NCI-H524 (cell line): ENCODE measurements around the gene EARS2.
"Not testable (repeated sequence)": the region's sequence is repeated elsewhere in the genome, so short reads cannot be mapped to it uniquely, and the experiment has no call there.

Experiments used
- DNase-seq, 2 experiments: peaks; one replicate each; lab custom pipeline; 2025; lab: John Stamatoyannopoulos, UW

Gene EARS2

GRCh38 chr16:23556881-23557778 lies at the start of gene EARS2, which contains the start of gene UBFD1:
EARS2 (minus strand) TSS chr16:23557350; CDS start chr16:23557343, 7 bp downstream.
UBFD1 (plus strand) TSS chr16:23557727; CDS start chr16:23557743, 16 bp downstream.
- DNase-seq = peak; percentile 99

GRCh38 chr16:23597003-23597756 lies 40.0 kb upstream of the EARS2 start:
- DNase-seq = peak; percentile 6 to 51

DNA sequence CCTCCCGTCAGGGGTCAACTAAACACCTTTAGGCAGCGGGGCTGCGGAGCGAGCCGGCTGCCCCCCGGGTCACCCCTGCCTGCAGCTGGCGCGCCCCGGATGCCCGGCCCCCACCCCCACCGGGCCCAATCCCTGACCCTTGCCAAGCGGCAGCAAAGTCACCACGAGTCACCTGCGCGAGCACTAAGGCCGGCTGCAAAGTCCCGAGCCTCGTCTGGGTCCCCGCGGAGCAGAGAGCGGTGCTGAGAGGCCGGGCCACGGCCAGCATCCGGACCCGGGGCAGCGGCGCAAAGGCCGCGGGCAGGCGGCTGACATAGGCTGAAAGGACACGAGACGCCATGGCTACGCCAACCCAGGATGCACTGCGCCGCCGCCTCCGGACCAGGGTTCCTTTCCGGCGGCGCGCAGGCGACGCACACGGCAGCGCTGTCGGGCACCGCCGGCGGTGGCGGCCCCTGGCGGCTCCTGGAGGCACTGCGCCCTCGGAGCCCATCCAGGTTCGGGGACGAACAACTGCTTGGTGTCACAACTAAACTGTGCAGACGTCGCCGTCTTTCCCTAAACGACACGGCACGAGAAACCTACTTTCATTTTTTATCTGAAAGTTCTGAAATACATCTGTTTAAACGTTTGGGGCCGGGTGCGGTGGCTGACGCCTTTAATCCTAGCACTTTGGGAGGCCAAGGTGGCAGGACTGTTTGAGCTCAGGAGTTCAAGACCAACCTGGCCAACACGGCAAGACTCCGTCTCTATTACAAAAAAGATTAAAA lies 39.0 kb upstream of the EARS2 start, which contains the start of gene NDUFAB1:
Gene NDUFAB1 (minus strand): TSS at position 366 of the 770 bp plus-strand sequence. CDS start 26 bp downstream, at position 340.
- DNase-seq = peak; percentile 74 to 89

- no peak for DNase-seq
These were observed 38.2 kb upstream of the EARS2 start for GRCh38 chr16:23595246-23595950.

GRCh38 chr16:23594186-23594585 lies 37.0 kb upstream of the EARS2 start:
- no peak for DNase-seq

GRCh38 chr16:23590181-23590580 lies 33.0 kb upstream of the EARS2 start:
- DNase-seq = no peak

- no peak for DNase-seq
These were observed 30.6 kb upstream of the EARS2 start for GRCh38 chr16:23587726-23588125.

DNA sequence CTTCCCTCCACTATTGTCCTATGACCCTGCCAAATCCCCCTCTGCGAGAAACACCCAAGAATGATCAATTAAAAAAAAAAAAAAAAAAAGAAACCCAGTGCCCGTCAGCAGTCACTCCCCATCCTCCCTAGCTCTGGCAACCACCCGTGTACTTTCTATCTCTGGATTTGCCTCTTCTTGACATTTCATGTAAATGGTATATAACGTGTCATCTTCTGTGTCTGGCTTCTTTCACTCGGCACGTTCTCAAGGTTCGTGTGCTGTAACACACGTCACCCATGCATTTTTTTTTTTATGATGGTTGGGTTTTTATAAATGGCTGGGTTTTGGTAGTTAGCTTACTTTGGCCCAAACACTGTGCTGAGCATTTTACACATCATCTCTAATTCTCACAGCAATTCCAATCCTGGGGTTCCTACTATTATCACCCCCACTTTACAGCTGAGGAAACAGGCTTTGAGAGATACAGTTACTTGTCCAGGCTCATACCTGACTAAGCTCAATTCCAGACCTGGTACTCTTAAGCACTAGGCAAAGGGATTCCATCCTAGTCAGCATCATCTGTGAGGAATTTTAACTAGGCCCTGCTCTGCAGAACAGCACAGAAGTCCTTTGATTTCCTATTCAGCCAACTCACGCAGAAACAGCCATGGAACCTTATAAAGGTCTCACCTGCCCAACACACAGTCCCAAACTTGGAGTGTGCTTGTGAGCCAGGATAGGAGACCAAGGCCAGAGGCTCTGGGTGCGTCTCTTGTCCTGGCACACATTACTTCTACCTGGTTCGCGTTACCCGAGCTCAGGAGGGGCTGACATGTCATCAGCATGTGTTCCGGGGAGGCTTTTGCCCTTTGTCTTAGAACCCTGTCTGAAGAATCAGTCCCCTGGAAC lies 27.3 kb upstream of the EARS2 start:
- no peak for DNase-seq

DNA sequence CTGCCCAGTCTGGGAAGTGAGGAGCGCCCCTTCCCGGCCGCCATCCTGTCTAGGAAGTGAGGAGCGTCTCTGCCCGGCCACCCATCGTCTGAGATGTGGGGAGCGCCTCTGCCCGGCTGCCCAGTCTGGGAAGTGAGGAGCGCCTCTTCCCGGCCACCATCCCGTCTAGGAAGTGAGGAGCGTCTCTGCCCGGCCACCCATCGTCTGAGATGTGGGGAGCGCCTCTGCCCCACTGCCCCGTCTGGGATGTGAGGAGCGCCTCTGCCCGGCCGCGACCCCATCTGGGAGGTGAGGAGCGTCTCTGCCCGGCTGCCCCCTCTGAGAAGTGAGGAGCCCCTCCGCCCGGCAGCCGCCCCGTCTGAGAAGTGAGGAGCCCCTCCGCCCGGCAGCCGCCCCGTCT lies 26.1 kb upstream of the EARS2 start:
- not testable (repeated sequence) for DNase-seq

DNA sequence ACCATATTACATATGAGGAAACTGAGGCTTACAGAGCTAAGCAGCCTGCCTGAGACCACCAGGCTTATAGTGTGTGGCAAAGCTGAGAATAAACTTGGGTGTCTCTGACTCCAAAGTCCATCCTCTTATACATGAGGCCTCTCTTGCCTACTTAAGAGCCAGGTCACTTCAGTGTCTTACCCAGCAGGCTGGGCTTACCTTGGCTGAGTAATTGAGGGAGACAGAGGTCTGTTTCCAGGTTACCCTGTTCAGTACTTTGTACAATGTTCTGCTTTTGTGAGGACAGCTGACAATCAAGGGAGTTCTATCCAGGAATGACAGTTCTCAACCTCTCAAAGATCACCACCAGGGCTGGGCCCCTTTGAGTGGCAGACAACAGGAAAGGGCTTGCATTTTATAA lies 24.6 kb upstream of the EARS2 start:
- DNase-seq = no peak

DNA sequence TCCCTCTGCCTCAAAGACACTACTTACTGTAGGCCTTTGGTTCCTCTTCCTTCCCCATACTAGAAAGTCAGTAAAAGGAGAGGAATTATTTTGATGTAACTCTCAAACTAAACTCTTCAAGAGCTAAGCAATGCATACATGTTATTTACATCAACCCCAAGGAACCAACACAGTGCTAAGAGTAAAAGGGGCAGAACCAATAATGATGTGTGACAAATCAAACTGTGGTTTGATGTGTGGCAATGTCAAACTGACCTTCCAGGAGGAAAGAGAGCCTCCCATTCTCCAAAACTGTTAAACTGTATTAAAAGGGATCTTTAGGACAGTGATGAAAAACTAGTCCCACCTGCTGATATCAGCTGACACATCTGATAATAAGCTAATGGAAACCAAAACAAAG lies 23.2 kb upstream of the EARS2 start:
- no peak for DNase-seq

DNA sequence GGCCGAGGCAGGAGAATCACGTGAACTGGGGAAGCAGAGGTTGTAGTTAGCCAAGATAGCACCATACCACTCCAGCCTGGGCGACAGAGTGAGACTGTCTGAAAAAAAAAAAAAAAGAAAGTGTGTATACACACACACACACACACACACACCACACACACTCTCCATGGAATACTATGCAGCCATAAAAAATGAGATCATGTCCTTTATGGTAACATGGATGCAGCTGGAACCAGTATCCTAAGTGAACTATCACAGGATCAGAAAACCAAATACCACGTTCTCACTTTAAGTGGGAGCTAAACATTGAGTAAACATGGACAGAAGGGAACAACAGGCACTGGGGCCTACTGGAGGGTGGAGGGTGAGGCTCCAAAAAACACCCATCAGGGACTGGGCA lies 22.2 kb upstream of the EARS2 start:
- no peak for DNase-seq

GRCh38 chr16:23578101-23578830 lies 21.1 kb upstream of the EARS2 start:
- no peak for DNase-seq

GRCh38 chr16:23577493-23577892 lies 20.3 kb upstream of the EARS2 start:
- DNase-seq = no peak

DNA sequence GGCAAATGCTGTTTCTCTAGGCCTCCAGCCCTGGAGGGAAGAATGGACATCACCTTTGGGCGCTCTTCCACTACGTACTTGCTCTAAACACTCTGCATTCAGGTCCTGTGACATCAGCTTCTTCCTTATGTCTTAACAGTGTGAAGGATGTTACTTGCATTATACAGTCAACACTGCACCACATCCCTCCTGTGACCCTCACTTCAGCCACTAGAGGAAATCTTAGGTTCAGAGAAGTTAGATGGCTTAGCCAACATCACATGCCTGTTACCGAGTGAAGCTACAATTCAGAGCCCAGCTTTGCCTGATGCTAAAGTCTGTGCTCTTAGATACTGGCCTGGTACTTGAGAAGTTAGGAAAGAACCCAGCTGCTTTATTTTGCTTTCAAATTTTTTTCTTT lies 18.7 kb upstream of the EARS2 start:
- no peak for DNase-seq

- no peak for DNase-seq
These were observed 16.7 kb upstream of the EARS2 start for GRCh38 chr16:23573817-23574216.

- DNase-seq = no peak
These were observed 15.2 kb upstream of the EARS2 start for GRCh38 chr16:23572394-23572793.

GRCh38 chr16:23571895-23572294 lies 14.7 kb upstream of the EARS2 start:
- no peak for DNase-seq

- DNase-seq = no peak
These were observed 14.0 kb upstream of the EARS2 start for GRCh38 chr16:23570992-23571632.
